ENCODE data around the gene JARID2. TPM values are rescaled to one million over a fixed set of nuclear protein-coding genes. Genes with fewer than 3 reads are reported as not detected.

The JARID2 gene
- total and polyA plus RNA-seq, 3 donors from 2014 or later = 36.1 to 60.8 (median 53.7) TPM

DNA sequence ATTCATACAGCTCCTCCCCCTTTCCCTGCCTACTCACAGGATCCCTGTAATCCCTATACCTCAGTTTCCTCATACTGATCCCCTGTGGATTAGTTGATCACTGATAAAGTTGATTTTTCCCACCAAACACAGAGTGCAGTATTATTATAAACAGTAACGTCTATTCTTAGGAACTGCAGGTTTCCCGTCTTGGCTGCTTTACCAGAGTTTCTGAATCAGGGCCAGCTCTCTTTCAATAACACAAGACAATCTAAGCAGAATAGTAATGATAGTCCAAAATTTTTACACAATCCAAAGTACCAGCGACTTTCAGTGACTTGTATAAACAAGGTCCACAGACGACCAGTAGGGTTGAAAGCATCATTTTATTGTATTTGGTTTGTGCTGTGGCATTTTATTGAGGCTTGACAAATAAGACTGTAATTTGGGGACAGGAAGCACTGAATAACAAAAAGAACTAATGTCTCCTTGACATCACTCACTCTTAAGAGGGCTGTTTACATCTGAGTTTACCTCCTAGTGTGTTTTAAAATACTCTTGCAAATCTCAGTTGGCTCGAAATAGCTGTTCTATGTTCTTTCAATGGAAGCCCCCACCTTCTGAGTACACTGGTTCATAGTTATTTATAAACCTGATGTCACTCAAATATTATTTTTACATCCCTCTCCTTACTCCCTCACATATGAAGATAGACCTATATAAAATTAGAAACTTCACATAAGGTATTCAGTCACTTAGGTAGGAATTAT lies 6.1 kb upstream of the JARID2 start:
- no peaks in the 10 kb centered on the region for H3K4me1 ChIP-seq
- DNase-seq = no peak
- H3K36me3 ChIP-seq (ENCODE audit: low read depth, missing control alignments) = no peaks in the 10 kb centered on the region
- no peak overlapping the region for H3K4me3 ChIP-seq
- 41 to 42% methylated on average over 5 of the region's 5 CpGs for WGBS, 2 donors
- H3K9me3 ChIP-seq = no peaks in the 10 kb centered on the region
- H3K27ac ChIP-seq = no peak overlapping the region
- intact Hi-C loops (cut with DNase I; ENCODE audit: low total_unique reads) = no loop called here
- H3K27me3 ChIP-seq = no peaks in the 10 kb centered on the region
- no peak for TF ChIP-seq POLR2A (IDR thresholded peaks at IDR 0.05)
- TF ChIP-seq, protein P1, sequence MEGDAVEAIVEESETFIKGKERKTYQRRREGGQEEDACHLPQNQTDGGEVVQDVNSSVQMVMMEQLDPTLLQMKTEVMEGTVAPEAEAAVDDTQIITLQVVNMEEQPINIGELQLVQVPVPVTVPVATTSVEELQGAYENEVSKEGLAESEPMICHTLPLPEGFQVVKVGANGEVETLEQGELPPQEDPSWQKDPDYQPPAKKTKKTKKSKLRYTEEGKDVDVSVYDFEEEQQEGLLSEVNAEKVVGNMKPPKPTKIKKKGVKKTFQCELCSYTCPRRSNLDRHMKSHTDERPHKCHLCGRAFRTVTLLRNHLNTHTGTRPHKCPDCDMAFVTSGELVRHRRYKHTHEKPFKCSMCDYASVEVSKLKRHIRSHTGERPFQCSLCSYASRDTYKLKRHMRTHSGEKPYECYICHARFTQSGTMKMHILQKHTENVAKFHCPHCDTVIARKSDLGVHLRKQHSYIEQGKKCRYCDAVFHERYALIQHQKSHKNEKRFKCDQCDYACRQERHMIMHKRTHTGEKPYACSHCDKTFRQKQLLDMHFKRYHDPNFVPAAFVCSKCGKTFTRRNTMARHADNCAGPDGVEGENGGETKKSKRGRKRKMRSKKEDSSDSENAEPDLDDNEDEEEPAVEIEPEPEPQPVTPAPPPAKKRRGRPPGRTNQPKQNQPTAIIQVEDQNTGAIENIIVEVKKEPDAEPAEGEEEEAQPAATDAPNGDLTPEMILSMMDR (IDR thresholded peaks at IDR 0.05) = no peak

DNA sequence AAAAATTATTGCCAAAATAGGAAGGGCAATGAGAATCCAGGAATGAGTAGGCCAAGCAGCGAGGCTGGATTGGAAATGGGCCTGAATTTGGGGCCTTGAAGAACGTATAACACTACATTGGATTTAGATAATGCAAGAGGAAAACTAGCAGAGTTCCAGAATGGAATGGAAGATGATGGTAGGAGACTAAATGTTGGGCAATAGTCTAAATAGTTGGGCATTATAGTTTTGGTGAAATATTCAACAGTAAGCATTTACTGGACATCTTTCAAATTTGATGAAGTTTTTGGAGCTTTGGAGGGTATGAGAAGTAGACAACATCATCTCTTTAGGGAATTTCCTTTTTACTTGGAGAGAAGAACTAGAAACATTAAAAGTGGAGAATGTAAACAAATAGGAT lies 3.4 kb upstream of the JARID2 start:
- Histone ChIP-seq H3K4me3 (no peak overlapping the region), H3K9me3 (no peaks in the 10 kb centered on the region), H3K27me3 (no peaks in the 10 kb centered on the region), H3K36me3 (ENCODE audit: low read depth, missing control alignments) (no peaks in the 10 kb centered on the region), H3K4me1 (no peaks in the 10 kb centered on the region), H3K27ac (no peak overlapping the region)
- no peak for DNase-seq
- intact Hi-C loops (cut with DNase I; ENCODE audit: low total_unique reads) = no loop called here
- 74 to 83% methylated on average over 2 of the region's 2 CpGs for WGBS, 2 donors
- no peak for TF ChIP-seq POLR2A (IDR thresholded peaks at IDR 0.05)
- TF ChIP-seq, protein P1 (IDR thresholded peaks at IDR 0.05) = no peak

DNA sequence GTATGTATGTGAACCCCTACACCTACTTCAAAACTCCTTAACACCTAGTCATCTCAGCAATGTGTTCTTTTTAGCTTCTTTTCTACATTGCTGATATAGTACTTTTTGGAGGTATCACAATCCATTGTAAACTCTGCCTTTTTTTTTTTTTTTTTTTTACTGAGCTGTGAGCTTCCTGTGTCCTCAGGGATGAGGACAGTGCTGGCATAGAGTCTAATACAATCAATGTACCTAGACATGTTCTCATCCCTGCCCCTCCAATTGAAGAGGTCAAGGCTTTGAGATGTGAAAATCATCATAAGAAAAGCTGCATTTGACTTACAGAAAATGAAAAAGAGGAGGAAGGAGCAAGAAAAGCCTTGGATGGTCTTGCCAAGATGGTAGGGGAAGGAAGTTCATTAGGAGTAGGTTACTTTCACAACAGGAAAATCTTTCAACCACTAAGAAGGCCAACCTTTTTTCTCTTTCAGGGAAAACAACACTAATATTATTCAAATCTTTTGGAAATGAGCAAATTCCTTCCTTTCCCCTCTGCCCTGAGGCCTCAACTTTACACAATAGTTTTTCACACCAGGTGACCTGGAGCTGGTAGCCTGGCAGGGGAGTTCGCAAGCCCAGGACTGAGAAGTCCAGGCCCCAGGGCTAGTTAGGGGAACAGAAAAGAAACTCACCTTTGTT lies 2.8 kb upstream of the JARID2 start:
- TF ChIP-seq, protein P1 (IDR thresholded peaks at IDR 0.05) = no peak
- TF ChIP-seq POLR2A (IDR thresholded peaks at IDR 0.05) = no peak
- no peaks in the 10 kb centered on the region for H3K36me3 ChIP-seq (ENCODE audit: low read depth, missing control alignments)
- WGBS, 2 donors = 82 to 88% methylated on average over 1 of the region's 1 CpG
- H3K4me1 ChIP-seq = no peaks in the 10 kb centered on the region
- H3K27me3 ChIP-seq = no peaks in the 10 kb centered on the region
- no peak overlapping the region for H3K4me3 ChIP-seq
- no peak overlapping the region for H3K27ac ChIP-seq
- DNase-seq = no peak
- intact Hi-C loops (cut with DNase I; ENCODE audit: low total_unique reads) = no loop called here
- no peaks in the 10 kb centered on the region for H3K9me3 ChIP-seq

DNA sequence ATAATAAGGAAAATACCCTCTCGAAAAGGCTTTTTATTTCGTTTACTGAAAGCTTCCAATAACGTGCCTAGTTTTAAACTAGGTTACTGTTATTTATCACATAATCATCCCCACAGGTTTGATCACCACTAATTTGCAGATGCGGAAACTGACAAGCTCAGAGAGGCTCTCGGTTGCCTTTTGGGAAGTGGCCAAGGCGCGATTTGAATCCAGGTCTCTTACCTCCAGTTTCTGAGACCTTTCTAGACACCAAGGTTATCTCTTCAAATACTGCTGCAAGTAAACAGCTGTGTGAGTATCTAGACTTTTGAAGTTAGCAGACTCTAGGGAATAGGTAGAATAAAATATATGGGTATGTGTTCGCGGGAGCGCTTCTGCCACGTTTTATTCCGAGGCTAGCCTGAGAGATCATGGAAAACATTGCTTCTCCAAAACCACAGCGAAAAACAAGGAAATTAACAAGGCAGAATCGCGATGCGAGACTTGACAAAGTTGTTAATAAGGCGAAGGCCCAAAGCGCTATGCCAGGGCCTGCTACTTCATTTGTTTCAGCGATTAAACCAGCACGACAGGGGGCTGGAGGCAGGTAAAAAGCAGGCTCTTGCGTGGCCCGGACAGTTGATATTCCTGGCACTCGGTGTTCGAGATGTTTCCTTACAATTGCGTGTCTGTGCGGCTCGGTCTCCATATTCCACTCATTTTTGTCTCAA lies 1.8 kb upstream of the JARID2 start:
- TF ChIP-seq, protein P1 (IDR thresholded peaks at IDR 0.05) = no peak
- no peak for TF ChIP-seq POLR2A (IDR thresholded peaks at IDR 0.05)
- H3K27me3 ChIP-seq = no peaks in the 10 kb centered on the region
- DNase-seq = peak; percentile 62
- peak overlapping the region; percentile 93 to 96 for H3K27ac ChIP-seq
- peak overlapping the region; percentile 82 to 95 for H3K4me3 ChIP-seq
- no peaks in the 10 kb centered on the region for H3K4me1 ChIP-seq
- 48 to 49% methylated on average over 27 of the region's 27 CpGs for WGBS, 2 donors
- H3K36me3 ChIP-seq (ENCODE audit: low read depth, missing control alignments) = no peaks in the 10 kb centered on the region
- intact Hi-C loops (cut with DNase I; ENCODE audit: low total_unique reads) = no loop called here
- H3K9me3 ChIP-seq = no peaks in the 10 kb centered on the region

All from testis (tissue), 3 donors.